ENCODE results near the gene FRMPD1.
"Not testable (repeated sequence)": the region's sequence is repeated elsewhere in the genome, so short reads cannot be mapped to it uniquely, and the experiment has no call there.

GRCh38 chr9:37751704-37752103, 101.0 kb downstream of the FRMPD1 start:
- not testable (repeated sequence) for TF ChIP-seq POLR2A (IDR thresholded peaks at IDR 0.05; ENCODE audit: low read depth, low read length); HDGF (IDR thresholded peaks at IDR 0.05); ZBTB33 (IDR thresholded peaks at IDR 0.05); CREB1 (IDR thresholded peaks at IDR 0.05; ENCODE audit: low read depth); PAX8 (IDR thresholded peaks at IDR 0.05)
- TF ChIP-seq, protein P1, sequence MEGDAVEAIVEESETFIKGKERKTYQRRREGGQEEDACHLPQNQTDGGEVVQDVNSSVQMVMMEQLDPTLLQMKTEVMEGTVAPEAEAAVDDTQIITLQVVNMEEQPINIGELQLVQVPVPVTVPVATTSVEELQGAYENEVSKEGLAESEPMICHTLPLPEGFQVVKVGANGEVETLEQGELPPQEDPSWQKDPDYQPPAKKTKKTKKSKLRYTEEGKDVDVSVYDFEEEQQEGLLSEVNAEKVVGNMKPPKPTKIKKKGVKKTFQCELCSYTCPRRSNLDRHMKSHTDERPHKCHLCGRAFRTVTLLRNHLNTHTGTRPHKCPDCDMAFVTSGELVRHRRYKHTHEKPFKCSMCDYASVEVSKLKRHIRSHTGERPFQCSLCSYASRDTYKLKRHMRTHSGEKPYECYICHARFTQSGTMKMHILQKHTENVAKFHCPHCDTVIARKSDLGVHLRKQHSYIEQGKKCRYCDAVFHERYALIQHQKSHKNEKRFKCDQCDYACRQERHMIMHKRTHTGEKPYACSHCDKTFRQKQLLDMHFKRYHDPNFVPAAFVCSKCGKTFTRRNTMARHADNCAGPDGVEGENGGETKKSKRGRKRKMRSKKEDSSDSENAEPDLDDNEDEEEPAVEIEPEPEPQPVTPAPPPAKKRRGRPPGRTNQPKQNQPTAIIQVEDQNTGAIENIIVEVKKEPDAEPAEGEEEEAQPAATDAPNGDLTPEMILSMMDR (IDR thresholded peaks at IDR 0.05 in 2 of 3, conservative IDR thresholded peaks at IDR 0.05 in 1 of 3; ENCODE audit: control insufficient read depth in 2 of 3, extremely low read depth in 1 of 3, insufficient read depth in 1 of 3, low read depth in 3 of 3, low read length in 3 of 3), result not testable (repeated sequence)

All from GM12878 (cell line).